GM10266 (cell line): ENCODE results near the gene CMIP.
A peak's percentile ranks its signal among the peaks of the same experiment; 100 is the strongest.

Experiments used
- DNase-seq: peaks from one replicate; pipeline ENCODE4 v3.0.0; 2012; ENCODE audit errors: extremely low spot score
- TF ChIP-seq, protein P1 (sequence below): IDR thresholded peaks from 2 replicates; pipeline ENCODE4 v1.5.1; 2012; ENCODE audit warnings: mild to moderate bottlenecking, low read depth; ENCODE audit not compliant: control insufficient read depth, insufficient read depth; ENCODE audit errors: missing control alignments

Gene CMIP

DNA sequence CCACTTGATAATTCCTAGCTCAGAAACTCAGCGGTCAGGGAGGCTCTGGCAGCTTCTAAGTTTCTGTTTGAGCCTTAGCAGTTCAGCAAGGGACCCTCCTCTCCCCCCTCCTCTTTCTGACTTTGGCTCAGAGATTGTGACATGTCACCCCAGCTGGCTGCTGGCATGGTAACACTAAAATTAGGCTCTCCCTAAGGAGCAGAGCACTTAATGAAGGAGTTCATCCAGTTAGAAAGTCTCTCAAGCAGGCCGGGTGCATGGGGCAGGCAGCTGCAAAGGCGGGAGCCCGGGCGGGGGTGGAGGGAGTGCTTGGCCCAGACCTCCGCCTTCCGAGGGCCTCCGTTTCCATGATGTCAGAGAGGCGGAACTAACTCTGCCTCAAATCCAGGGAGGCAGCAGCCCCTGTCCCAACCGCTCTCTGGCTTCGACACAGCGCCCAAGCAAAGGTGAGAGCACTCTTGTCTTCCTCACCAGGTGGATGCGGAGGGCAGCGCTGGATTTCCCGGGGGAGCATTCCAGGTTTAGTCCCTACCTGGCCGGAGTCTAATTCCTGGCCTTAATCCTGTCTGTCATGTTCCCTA lies 206.5 kb downstream of the CMIP start:
- no peak for DNase-seq

DNA sequence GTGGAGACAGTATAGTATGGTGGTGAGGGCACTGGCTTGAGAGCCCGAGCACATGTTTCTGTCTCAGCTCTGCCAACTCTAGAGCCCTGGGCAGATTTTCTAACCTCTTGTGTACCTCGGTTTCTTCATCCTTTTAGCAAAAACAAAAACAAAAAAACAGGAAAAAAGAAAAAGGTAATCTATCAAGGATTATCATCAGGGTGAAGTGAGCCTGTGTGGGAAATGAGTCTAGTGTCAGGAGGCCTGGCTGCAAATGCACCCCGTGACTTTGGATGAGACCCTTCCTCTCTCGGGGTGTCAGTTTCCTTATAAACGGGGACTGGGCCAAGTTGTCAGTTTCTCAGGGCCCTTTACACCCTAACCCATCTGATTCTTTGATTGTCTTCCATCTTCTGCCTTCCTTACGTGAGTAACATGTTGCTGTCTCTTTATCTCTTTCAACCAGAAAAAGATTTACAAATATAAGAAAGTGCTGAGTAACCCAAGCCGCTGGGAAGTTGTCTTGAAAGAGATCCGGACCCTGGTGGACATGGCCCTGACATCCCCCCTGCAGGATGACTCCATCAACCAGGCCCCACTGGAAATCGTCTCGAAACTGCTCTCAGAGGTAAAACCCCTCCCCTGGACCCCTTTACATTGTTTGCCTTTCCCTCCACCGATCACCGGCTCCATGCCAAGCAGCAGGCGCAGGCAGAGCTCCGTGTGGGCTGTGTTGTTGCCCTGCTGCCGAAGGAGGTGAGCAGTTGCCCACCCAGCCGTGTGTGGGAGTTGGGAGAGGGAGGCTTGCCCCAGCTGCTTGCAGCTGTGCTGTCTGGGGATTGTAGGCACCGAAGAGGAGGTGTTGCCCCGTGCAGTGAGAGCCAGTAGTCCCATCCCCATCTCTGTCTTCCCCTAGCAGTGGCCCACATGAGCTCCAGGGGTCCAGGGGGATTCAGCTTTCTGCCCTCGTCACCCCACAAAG lies 207.4 kb downstream of the CMIP start:
- TF ChIP-seq, protein P1, sequence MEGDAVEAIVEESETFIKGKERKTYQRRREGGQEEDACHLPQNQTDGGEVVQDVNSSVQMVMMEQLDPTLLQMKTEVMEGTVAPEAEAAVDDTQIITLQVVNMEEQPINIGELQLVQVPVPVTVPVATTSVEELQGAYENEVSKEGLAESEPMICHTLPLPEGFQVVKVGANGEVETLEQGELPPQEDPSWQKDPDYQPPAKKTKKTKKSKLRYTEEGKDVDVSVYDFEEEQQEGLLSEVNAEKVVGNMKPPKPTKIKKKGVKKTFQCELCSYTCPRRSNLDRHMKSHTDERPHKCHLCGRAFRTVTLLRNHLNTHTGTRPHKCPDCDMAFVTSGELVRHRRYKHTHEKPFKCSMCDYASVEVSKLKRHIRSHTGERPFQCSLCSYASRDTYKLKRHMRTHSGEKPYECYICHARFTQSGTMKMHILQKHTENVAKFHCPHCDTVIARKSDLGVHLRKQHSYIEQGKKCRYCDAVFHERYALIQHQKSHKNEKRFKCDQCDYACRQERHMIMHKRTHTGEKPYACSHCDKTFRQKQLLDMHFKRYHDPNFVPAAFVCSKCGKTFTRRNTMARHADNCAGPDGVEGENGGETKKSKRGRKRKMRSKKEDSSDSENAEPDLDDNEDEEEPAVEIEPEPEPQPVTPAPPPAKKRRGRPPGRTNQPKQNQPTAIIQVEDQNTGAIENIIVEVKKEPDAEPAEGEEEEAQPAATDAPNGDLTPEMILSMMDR: no peak

More for the DNA sequence above, 206.5 kb downstream of the CMIP start:
- TF ChIP-seq, protein P1: no peak

GRCh38 chr16:81652798-81653505 lies 208.3 kb downstream of the CMIP start:
- TF ChIP-seq, protein P1: no peak
- peak; percentile 65 for DNase-seq

More for the DNA sequence above, 207.4 kb downstream of the CMIP start:
- no peak for DNase-seq

DNA sequence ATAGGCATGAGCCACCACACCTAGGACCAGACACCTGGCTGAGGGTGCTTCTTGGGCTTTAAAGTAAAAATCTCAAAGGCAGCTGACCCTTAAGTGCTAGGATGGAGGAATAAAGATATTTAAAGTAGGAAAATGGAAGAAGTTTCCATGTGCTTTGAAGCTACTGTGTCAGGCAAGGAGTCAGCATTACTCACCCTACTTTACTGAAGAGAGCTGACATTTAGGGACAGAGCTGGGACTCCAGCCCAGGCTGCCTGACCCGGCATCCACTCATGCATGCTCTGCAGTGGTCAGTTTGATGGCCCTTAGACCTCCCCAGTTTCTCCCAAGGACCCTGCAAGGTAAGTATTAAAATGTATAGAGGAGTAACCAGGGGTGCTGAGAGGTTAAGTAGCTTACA lies 209.7 kb downstream of the CMIP start:
- TF ChIP-seq, protein P1: no peak
- DNase-seq: no peak

DNA sequence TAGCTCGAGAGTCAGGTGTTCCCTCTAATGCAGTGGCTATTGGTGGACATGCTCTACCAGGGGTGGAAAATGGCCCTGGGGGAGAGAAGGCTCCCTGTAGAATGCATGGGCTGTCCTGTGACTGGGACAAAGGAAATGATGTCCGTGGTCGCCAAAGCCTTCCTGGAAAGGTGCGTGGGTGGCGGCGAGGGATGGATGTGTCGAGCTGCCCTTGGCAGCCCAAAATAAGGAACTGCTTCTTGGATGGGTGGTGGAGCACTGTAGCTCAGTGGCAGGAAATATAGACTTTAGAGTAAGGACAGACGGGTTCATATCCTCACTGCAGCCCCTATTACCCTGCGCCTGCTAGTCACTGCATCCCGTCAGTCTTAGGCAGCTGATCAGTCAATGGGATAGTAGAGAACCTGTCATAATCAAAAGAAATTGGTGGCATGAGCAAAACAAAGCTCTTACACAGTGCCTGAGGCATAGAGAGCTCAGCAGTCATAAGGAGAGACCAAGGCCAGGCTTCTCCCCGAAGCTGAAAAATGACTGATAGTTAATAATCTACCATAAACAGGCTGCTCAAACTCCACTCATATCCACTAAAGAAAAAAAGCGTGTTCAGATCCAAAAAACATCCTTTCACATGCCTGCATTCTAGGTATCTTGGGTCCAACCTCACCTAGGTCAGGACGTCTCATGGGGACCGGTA lies 211.0 kb downstream of the CMIP start:
- no peak for DNase-seq
- TF ChIP-seq, protein P1: no peak

GRCh38 chr16:81657224-81657623 lies 212.6 kb downstream of the CMIP start:
- TF ChIP-seq, protein P1: no peak
- DNase-seq: no peak
